Skeletal muscle tissue (tissue), 4 donors: ENCODE results near the gene RNU11. TPM values are rescaled to one million over a fixed set of nuclear protein-coding genes. Genes with fewer than 3 reads are reported as not detected.
"Not testable (repeated sequence)": the region's sequence is repeated elsewhere in the genome, so short reads cannot be mapped to it uniquely, and the experiment has no call there.

Experiments
- H3K27ac ChIP-seq: one replicate; pipeline ENCODE4 v1.7.0; 2013; ENCODE audit warnings: mild to moderate bottlenecking, low read depth, low read length, inconsistent platforms
- H3K27me3 ChIP-seq, 3 donors: one replicate each; pipeline ENCODE4 v1.7.0; 2013; ENCODE audit warnings: low read length in 3 of 3; ENCODE audit not compliant: control insufficient read depth in 3 of 3, insufficient read depth in 3 of 3
- H3K36me3 ChIP-seq, 3 donors: one replicate each; pipeline ENCODE4 v1.7.0; 2013; ENCODE audit warnings: low read length in 3 of 3; ENCODE audit not compliant: control insufficient read depth in 3 of 3, insufficient read depth in 3 of 3
- H3K4me1 ChIP-seq, 3 donors: one replicate each; pipeline ENCODE4 v1.7.0; 2013; ENCODE audit warnings: low read length in 3 of 3, mild to moderate bottlenecking in 3 of 3; ENCODE audit not compliant: control insufficient read depth in 3 of 3, insufficient read depth in 3 of 3
- H3K4me3 ChIP-seq, 3 donors: one replicate each; pipeline ENCODE4 v1.7.0; 2013; ENCODE audit warnings: low read length in 3 of 3
- H3K9ac ChIP-seq, 3 donors: one replicate each; pipeline ENCODE4 v1.7.0; 2013; ENCODE audit warnings: low read length in 3 of 3, mild to moderate bottlenecking in 3 of 3, moderate library complexity in 2 of 3, low read depth in 1 of 3
- H3K9me3 ChIP-seq, 3 donors: one replicate each; pipeline ENCODE4 v1.7.0; 2013; ENCODE audit warnings: low read length in 3 of 3; ENCODE audit not compliant: control insufficient read depth in 3 of 3
- total RNA-seq: library from RNA; depleted of rRNA; stranded (reverse); fragments of >200 nt; gene quantifications from one replicate; pipeline ENCODE4 v1.2.3, GENCODE V29; 2014
- donor health status: Osteomylitis.

RNU11 gene
- total RNA-seq, 1 donor from 2014 or later: not detected

DNA sequence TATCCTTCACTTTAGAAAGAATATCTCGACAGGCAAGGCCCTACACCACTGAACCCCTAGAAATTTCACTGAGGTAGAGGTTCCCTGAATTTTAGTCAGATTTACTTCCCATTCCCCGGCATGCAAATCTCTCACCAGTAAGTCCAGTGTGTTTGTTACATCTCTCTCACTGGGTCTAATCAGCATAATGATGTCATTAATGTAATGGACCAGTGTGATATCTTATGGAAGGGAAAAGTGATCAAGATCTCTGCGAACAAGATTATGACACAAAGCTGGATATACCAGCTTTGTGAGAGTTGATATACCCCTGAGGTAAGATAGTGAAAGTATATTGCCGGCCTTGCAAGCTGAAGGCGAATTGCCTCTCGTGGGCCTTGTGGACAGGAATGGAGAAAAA is 7.9 kb downstream of the RNU11 start:
- Histone ChIP-seq H3K9me3 (no peaks in the 10 kb centered on the region), H3K27me3 (no peaks in the 10 kb centered on the region), H3K27ac (no peak overlapping the region), H3K9ac (no peak overlapping the region), H3K4me3 (no peak overlapping the region), H3K36me3 (no peaks in the 10 kb centered on the region), H3K4me1 (peaks cover 0 to 10% (median 3%) of the 10 kb centered on the region in 3 donors)

DNA sequence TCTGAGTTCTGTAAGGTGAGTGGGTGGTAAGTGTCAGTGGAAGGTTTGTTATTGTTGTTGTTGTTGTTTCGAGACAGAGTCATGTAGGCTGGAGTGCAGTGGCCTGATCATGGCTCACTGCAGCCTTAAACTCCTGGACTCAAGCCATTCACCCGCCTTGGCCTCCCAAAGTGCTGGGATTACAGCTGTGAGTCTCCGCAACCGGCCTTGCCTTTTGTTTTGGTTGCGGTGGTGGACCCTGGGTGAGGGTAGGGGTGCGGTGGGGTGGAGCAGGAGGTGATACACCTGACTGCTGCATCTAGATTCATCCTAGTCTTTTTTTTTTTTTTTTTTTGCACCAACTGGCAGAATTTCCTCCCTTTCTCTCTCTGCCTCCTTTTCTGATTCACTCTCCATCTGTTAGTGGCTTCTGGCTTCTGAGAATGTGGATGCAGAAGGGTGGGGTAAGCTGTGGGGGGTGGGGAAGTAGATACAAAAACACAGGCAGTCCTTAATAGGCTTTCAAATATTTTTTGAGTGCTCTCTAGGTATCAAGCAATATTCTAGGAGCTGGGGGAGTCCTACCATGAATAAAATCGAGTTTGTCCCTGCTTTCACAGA is 15.6 kb downstream of the RNU11 start:
- no peak overlapping the region for H3K9ac ChIP-seq
- H3K4me1 ChIP-seq: peaks cover 4 to 5% (median 5%) of the 10 kb centered on the region in 3 donors
- no peaks in the 10 kb centered on the region for H3K9me3 ChIP-seq
- no peaks in the 10 kb centered on the region for H3K36me3 ChIP-seq
- H3K27me3 ChIP-seq: no peaks in the 10 kb centered on the region
- H3K4me3 ChIP-seq: no peak overlapping the region
- no peak overlapping the region for H3K27ac ChIP-seq

DNA sequence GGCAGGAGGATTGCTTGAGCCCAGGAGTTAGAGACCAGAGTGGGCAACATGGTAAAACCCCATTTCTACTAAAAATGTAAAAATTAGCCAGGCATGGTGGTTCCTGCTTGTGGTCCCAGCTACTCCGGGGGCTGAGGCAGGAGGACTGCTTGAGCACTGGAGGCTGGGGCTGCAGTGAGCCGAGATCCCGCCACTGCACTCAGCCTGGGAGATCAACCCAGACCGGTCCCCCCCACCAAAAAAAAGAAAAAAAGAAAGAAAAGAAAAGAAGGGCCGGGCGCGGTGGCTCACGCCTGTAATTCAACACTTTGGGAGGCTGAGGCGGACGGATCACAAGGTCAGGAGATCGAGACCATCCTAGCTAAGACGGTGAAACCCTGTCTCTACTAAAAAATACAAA is 18.4 kb downstream of the RNU11 start:
- peaks cover 4 to 13% (median 11%) of the 10 kb centered on the region in 3 donors for H3K4me1 ChIP-seq
- no peaks in the 10 kb centered on the region for H3K36me3 ChIP-seq
- no peak overlapping the region for H3K27ac ChIP-seq
- H3K27me3 ChIP-seq: no peaks in the 10 kb centered on the region
- H3K9ac ChIP-seq: no peak overlapping the region
- H3K4me3 ChIP-seq: no peak overlapping the region
- H3K9me3 ChIP-seq: no peaks in the 10 kb centered on the region

DNA sequence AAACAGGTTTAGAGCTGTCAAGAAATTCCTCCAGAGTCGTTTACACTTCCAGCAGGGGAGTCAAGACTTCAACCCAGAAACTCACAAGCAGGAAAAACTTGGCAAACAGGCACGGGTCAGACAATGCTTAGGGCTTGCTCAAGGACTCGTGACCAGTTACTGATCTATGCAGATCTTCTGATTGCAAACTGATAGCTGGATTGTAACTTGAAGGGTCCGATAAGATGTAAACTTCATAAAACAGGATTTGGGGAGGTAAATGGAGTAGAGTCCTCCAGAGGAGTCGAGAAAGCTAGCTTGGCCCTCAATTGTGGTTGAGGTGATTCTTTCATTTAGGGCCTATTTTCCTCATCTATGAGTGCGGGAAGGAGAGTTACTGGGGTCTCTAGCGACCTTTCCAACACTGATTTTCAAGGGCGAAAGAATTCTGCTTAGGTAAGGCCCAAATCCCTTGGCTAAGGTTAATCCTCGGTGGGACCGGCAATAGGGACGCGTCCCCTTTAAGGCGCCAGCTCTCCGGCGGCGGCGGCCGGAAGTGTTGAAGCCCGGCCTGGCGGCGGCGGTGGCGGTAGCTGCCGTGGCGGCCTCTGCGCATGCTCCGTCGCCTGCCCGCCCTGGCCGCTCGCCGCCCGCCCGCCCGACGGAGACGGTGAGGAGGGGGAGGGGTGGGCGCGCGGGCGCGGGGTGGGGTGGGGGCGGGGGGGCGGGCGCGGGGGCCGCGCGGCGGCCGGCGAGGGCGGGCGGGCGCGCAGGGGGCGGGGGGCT is 20.0 kb downstream of the RNU11 start, which contains the start of gene GMEB1:
GMEB1 (plus strand) TSS at position 594 of the 765 bp plus-strand sequence. CDS start 14,829 bp downstream, outside the sequence.
- H3K4me1 ChIP-seq: peaks cover 4 to 13% (median 11%) of the 10 kb centered on the region in 3 donors
- H3K27ac ChIP-seq: peak within 1 kb of the TSS; percentile 97
- no peaks in the 10 kb centered on the region for H3K27me3 ChIP-seq
- H3K9me3 ChIP-seq: no peaks in the 10 kb centered on the region
- H3K9ac ChIP-seq: peak within 1 kb of the TSS; percentile 95 to 98 (median 97)
- H3K36me3 ChIP-seq: no peaks in the 10 kb centered on the region
- H3K4me3 ChIP-seq: peak within 1 kb of the TSS; percentile 85 to 91 (median 89)

DNA sequence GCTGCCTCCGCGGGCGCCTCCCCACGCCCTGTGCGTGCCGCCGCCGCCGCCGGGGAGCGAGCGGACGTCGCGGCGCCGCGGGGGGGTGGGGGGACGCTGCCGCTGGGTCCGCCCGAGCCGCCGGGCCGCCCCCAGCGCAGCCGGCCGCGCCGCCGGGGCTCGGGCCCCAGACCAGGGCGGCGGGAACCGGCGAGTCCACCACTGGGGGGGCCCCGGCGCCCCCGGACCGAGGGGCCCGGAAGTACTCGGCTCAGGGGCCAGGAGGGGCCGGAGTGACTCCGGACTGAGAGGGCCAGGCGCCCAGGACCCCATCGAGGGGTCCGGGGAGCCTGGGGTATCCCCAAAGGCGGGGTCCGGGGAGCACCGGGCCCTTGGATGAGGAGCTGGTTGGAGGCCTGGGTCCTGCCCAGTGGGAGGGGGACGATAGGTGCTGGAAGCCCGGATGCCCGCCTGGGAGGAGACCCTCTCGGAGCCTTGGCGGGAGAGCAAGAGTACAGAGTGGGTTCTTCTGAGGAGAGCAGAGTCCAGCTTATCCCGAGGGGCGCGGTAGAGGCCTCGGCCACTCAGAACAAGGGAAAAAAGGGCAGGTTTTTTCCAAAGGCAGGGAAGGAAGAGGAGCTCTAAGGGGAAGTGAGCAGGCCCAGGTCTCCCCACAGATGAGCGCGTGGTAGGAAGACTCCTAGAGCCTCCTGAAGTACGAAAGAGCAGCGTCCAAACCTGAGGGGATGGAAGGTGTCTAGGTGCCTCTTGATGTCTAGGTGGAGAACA is 20.7 kb downstream of the RNU11 start:
- no peaks in the 10 kb centered on the region for H3K9me3 ChIP-seq
- H3K27me3 ChIP-seq: no peaks in the 10 kb centered on the region
- H3K4me3 ChIP-seq: peak overlapping the region; percentile 72 to 89 (median 84)
- peak overlapping the region; percentile 80 to 98 (median 95) for H3K9ac ChIP-seq
- peak overlapping the region; percentile 97 for H3K27ac ChIP-seq
- no peaks in the 10 kb centered on the region for H3K36me3 ChIP-seq
- H3K4me1 ChIP-seq: peaks cover 4 to 13% (median 11%) of the 10 kb centered on the region in 3 donors

DNA sequence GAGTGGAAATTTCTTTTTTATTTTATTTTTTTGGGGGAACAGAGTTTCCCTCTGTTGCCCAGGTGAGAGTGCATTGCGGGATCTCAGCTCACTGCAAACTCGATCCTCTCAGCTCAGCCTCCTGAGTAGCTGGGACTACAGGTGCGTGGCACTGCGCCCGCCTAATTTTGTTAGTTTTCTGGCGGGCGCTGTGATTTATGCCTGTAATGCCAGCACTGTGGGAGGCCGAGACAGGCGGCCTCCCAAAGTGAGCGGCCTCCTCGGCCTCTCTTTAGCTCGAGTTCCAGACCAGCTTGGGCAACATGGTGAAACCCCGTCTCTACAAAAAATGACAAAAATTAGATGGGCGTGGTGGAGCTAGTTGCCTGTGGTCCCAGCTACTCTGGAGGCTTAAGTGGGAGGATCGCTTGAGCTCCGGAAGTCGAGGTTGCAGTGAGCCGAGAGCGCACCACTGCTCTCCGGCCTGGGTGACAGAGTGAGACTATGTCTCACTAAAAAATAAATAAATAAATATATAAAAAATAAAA is 22.9 kb downstream of the RNU11 start:
- H3K9me3 ChIP-seq: no peaks in the 10 kb centered on the region
- no peak overlapping the region for H3K9ac ChIP-seq
- H3K4me3 ChIP-seq: no peak overlapping the region
- peaks cover 7 to 13% (median 11%) of the 10 kb centered on the region in 3 donors for H3K4me1 ChIP-seq
- H3K27me3 ChIP-seq: no peaks in the 10 kb centered on the region
- no peak overlapping the region for H3K27ac ChIP-seq
- H3K36me3 ChIP-seq: no peaks in the 10 kb centered on the region

DNA sequence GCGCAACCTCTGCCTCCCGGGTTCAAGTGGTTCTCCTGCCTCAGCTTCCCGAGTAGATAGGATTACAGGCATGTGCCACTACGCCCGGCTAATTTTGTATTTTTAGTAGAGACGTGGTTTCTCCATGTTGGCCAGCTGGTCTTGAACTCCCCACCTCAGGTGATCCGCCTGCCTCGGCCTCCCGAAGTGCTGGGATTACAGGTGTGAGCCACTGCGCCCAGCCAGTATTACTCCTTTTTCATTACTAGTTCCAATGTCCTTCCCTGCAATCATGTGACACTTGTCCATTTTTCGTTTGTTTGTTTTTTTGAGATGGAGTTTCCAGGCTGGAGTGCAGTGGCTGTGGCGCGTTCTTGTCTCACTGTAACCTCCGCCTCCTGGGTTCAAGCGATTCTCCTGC is 24.6 kb downstream of the RNU11 start:
- not testable (repeated sequence) for H3K9ac ChIP-seq, H3K9me3 ChIP-seq, H3K27me3 ChIP-seq, H3K36me3 ChIP-seq, H3K27ac ChIP-seq, H3K4me3 ChIP-seq
- peaks cover 6 to 12% (median 11%) of the 10 kb centered on the region in 3 donors for H3K4me1 ChIP-seq

DNA sequence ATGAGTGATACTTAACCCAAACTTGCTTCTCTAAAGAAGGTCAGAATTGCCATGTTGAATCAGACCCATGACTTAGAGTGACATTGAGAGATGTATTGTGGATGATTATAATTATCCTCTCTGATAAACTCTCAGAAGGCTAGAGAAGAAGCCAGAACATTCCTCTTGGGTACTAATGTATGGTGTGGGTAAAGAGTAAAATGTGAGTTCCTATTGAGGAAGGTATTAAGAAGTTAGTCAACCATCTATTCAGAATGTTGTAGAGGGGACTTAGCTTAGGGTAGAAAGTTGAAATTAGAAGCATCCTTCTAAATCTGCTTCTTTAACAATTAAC is 27.5 kb downstream of the RNU11 start:
- Histone ChIP-seq H3K4me1 (peaks cover 0 to 4% (median 0%) of the 10 kb centered on the region in 3 donors), H3K4me3 (peak overlapping the region in 1 of 3 donors; percentile 30), H3K27me3 (no peaks in the 10 kb centered on the region), H3K36me3 (no peaks in the 10 kb centered on the region), H3K9ac (peak overlapping the region in 1 of 3 donors; percentile 19), H3K27ac (peak overlapping the region; percentile 78), H3K9me3 (no peaks in the 10 kb centered on the region)

DNA sequence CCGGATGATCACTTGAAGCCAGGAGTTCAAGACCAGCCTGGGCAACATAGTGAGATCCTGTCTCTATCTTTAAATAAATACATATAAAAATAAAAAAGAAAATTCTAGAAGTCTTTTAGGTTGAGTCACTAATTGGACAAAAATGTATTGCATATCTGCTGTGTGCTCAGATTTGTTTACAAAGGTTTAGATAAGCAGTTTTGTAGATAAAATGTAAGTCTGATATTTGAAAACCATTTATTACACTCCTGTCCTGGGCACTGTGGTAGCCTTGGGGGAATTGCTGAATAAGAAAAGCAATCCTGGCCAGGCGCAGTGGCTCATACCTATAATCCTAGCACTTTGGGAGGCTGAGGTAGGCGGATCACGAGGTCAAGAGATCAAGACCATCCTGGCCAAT is 31.8 kb downstream of the RNU11 start:
- Histone ChIP-seq H3K9ac (no peak overlapping the region), H3K4me3 (no peak overlapping the region), H3K27me3 (no peaks in the 10 kb centered on the region), H3K4me1 (peaks cover 0 to 4% (median 0%) of the 10 kb centered on the region in 3 donors), H3K27ac (no peak overlapping the region), H3K9me3 (no peaks in the 10 kb centered on the region), H3K36me3 (peaks cover 4 to 12% (median 11%) of the 10 kb centered on the region in 3 donors)
